ENCODE measurements around the gene FOXP1. TPM values are rescaled to one million over a fixed set of nuclear protein-coding genes. Genes with fewer than 3 reads are reported as not detected.

Gene FOXP1
- total RNA-seq, 1 experiment from 2014 or later: 2.9 TPM

GRCh38 chr3:71264840-71265239 lies 318.7 kb downstream of the FOXP1 start:
- Histone ChIP-seq H3K27ac (ENCODE audit: low read length) (no peak overlapping the region), H3K4me1 (ENCODE audit: control insufficient read depth, insufficient read depth, low read length) (no peaks in the 10 kb centered on the region), H3K36me3 (ENCODE audit: control insufficient read depth, insufficient read depth, low read length) (no peaks in the 10 kb centered on the region), H3K27me3 (ENCODE audit: control insufficient read depth, insufficient read depth, low read length) (no peaks in the 10 kb centered on the region), H3K4me3 (ENCODE audit: low read depth in 2 of 2, low read length in 2 of 2) (no peak overlapping the region), H3K9me3 (ENCODE audit: control insufficient read depth, insufficient read depth, low read depth, low read length) (no peaks in the 10 kb centered on the region)
- in situ Hi-C loops (cut with HindIII; ENCODE audit: low pct_unique_long_range_greater_than_20kb, low sequenced_read_pairs): no loop called here
- ATAC-seq: no peak
- BruUV-seq (replicated peaks): no TSS peak
- CTCF ChIA-PET: no interaction called here
- intact Hi-C loops (cut with micrococcal nuclease; ENCODE audit: unreplicated experiment): no loop called here
- TF ChIP-seq POLR2AphosphoS5 (IDR thresholded peaks at IDR 0.05; ENCODE audit: low read depth, low read length) (no peak), TCF7L2 (IDR thresholded peaks at IDR 0.05; ENCODE audit: low read depth, low read length) (no peak), SIN3A (IDR thresholded peaks at IDR 0.05; ENCODE audit: borderline replicate concordance, insufficient read depth, low read depth, low read length) (no peak), REST (IDR thresholded peaks at IDR 0.05; ENCODE audit: insufficient read depth in 1 of 2, low read depth in 2 of 2, low read length in 1 of 2) (no peak)
- TF ChIP-seq, protein P1, sequence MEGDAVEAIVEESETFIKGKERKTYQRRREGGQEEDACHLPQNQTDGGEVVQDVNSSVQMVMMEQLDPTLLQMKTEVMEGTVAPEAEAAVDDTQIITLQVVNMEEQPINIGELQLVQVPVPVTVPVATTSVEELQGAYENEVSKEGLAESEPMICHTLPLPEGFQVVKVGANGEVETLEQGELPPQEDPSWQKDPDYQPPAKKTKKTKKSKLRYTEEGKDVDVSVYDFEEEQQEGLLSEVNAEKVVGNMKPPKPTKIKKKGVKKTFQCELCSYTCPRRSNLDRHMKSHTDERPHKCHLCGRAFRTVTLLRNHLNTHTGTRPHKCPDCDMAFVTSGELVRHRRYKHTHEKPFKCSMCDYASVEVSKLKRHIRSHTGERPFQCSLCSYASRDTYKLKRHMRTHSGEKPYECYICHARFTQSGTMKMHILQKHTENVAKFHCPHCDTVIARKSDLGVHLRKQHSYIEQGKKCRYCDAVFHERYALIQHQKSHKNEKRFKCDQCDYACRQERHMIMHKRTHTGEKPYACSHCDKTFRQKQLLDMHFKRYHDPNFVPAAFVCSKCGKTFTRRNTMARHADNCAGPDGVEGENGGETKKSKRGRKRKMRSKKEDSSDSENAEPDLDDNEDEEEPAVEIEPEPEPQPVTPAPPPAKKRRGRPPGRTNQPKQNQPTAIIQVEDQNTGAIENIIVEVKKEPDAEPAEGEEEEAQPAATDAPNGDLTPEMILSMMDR (IDR thresholded peaks at IDR 0.05): no peak
- POLR2A ChIA-PET: no interaction called here
- DNase-seq (ENCODE audit: low read depth, low spot score): no peak

- Histone ChIP-seq H3K27me3 (ENCODE audit: control insufficient read depth, insufficient read depth, low read length) (no peaks in the 10 kb centered on the region), H3K9me3 (ENCODE audit: control insufficient read depth, insufficient read depth, low read depth, low read length) (no peaks in the 10 kb centered on the region), H3K27ac (ENCODE audit: low read length) (no peak overlapping the region), H3K4me1 (ENCODE audit: control insufficient read depth, insufficient read depth, low read length) (no peaks in the 10 kb centered on the region), H3K36me3 (ENCODE audit: control insufficient read depth, insufficient read depth, low read length) (no peaks in the 10 kb centered on the region), H3K4me3 (ENCODE audit: low read depth in 2 of 2, low read length in 2 of 2) (no peak overlapping the region)
- BruUV-seq (replicated peaks): no TSS peak
- no peak for TF ChIP-seq TCF7L2 (IDR thresholded peaks at IDR 0.05; ENCODE audit: low read depth, low read length)
- ATAC-seq (no peak), DNase-seq (ENCODE audit: low read depth, low spot score) (no peak)
- POLR2A ChIA-PET: no interaction called here
- intact Hi-C loops (cut with micrococcal nuclease; ENCODE audit: unreplicated experiment) (no loop called here), in situ Hi-C loops (cut with HindIII; ENCODE audit: low pct_unique_long_range_greater_than_20kb, low sequenced_read_pairs) (no loop called here)
- CTCF ChIA-PET: interaction anchor here (0.6 kb wide), 1 partner anchor 147 kb away, joined by 7 read pairs; no protein-coding TSS in a partner anchor
These were observed 320.9 kb downstream of the FOXP1 start for GRCh38 chr3:71262364-71263265.

DNA sequence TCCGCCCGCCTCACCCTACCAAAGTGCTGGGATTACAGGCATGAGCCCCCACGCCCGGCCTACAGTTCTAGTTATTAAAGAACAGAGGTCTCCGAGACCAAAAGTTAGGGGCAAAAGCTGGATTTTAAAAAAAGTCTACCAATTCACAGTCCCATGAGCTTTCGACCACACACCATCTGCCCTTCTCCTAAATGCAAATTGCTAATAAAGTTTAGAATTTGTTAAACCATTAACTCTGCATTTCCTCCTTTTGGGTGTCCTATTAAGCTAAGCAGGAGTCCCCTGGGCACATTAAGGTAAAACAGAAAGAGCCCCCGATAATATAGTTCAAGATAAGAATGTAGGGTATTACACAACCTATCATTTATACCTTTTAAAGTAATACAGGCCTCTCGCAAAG lies 322.7 kb downstream of the FOXP1 start:
- H3K36me3 ChIP-seq (ENCODE audit: control insufficient read depth, insufficient read depth, low read length): no peaks in the 10 kb centered on the region
- BruUV-seq (replicated peaks): no TSS peak
- no peaks in the 10 kb centered on the region for H3K9me3 ChIP-seq (ENCODE audit: control insufficient read depth, insufficient read depth, low read depth, low read length)
- H3K27me3 ChIP-seq (ENCODE audit: control insufficient read depth, insufficient read depth, low read length): no peaks in the 10 kb centered on the region
- ChIA-PET POLR2A (no interaction called here), CTCF (no interaction called here)
- DNase-seq (ENCODE audit: low read depth, low spot score) (no peak), ATAC-seq (no peak)
- intact Hi-C loops (cut with micrococcal nuclease; ENCODE audit: unreplicated experiment): no loop called here
- H3K4me3 ChIP-seq (ENCODE audit: low read depth in 2 of 2, low read length in 2 of 2): no peak overlapping the region
- TF ChIP-seq REST (IDR thresholded peaks at IDR 0.05; ENCODE audit: insufficient read depth in 1 of 2, low read depth in 2 of 2, low read length in 1 of 2) (no peak), POLR2AphosphoS5 (IDR thresholded peaks at IDR 0.05; ENCODE audit: low read depth, low read length) (no peak), TCF7L2 (IDR thresholded peaks at IDR 0.05; ENCODE audit: low read depth, low read length) (no peak), SIN3A (IDR thresholded peaks at IDR 0.05; ENCODE audit: borderline replicate concordance, insufficient read depth, low read depth, low read length) (no peak)
- TF ChIP-seq, protein P1 (IDR thresholded peaks at IDR 0.05): no peak
- in situ Hi-C loops (cut with HindIII; ENCODE audit: low pct_unique_long_range_greater_than_20kb, low sequenced_read_pairs): no loop called here
- no peak overlapping the region for H3K27ac ChIP-seq (ENCODE audit: low read length)
- no peaks in the 10 kb centered on the region for H3K4me1 ChIP-seq (ENCODE audit: control insufficient read depth, insufficient read depth, low read length)

Measured in Panc1 (cell line).